Vagina (tissue), 2 donors: ENCODE data around the gene TCEANC2.

ENCODE experiments used
- POLR2A ChIP-seq, 2 donors: fragments of 450-650 bp; IDR thresholded peaks; one replicate each; pipeline ENCODE4 v1.6.1; 2017; ENCODE audit warnings: antibody characterized with exemption in 2 of 2, mild to moderate bottlenecking in 2 of 2, moderate library complexity in 2 of 2
- TF ChIP-seq, protein P1 (sequence below), 3 experiments: fragments of 450-650 bp in 2 of 3; fragments of 200-600 bp in 1 of 3; sonication (generic) in 1 of 3; IDR thresholded peaks; one replicate each; pipeline ENCODE4 v1.5.1; 2017 to 2019; ENCODE audit warnings: antibody characterized with exemption in 3 of 3, mild to moderate bottlenecking in 2 of 3, moderate library complexity in 2 of 3

- TF ChIP-seq, protein P1, sequence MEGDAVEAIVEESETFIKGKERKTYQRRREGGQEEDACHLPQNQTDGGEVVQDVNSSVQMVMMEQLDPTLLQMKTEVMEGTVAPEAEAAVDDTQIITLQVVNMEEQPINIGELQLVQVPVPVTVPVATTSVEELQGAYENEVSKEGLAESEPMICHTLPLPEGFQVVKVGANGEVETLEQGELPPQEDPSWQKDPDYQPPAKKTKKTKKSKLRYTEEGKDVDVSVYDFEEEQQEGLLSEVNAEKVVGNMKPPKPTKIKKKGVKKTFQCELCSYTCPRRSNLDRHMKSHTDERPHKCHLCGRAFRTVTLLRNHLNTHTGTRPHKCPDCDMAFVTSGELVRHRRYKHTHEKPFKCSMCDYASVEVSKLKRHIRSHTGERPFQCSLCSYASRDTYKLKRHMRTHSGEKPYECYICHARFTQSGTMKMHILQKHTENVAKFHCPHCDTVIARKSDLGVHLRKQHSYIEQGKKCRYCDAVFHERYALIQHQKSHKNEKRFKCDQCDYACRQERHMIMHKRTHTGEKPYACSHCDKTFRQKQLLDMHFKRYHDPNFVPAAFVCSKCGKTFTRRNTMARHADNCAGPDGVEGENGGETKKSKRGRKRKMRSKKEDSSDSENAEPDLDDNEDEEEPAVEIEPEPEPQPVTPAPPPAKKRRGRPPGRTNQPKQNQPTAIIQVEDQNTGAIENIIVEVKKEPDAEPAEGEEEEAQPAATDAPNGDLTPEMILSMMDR (IDR thresholded peaks at IDR 0.05) = no peak
- TF ChIP-seq POLR2A (IDR thresholded peaks at IDR 0.05) = no peak
These were observed 56.0 kb downstream of the TCEANC2 start for GRCh38 chr1:54109129-54110090.
